Body of pancreas (tissue), 4 donors: Measurements from ENCODE around the gene TUBGCP6.

Experiments used
- POLR2A ChIP-seq, 3 donors: fragments of 450-650 bp; IDR thresholded peaks; one replicate each; pipeline ENCODE4 v1.6.1; 2016; ENCODE audit warnings: antibody characterized with exemption in 3 of 3, mild to moderate bottlenecking in 2 of 3
- TF ChIP-seq, protein P1 (sequence below), 7 experiments: fragments of 450-650 bp in 4 of 7; fragments of 200-600 bp in 3 of 7; sonication (generic) in 3 of 7; IDR thresholded peaks; one replicate each; pipeline ENCODE4 v1.5.1; 2016 to 2019; ENCODE audit warnings: antibody characterized with exemption in 7 of 7

DNA sequence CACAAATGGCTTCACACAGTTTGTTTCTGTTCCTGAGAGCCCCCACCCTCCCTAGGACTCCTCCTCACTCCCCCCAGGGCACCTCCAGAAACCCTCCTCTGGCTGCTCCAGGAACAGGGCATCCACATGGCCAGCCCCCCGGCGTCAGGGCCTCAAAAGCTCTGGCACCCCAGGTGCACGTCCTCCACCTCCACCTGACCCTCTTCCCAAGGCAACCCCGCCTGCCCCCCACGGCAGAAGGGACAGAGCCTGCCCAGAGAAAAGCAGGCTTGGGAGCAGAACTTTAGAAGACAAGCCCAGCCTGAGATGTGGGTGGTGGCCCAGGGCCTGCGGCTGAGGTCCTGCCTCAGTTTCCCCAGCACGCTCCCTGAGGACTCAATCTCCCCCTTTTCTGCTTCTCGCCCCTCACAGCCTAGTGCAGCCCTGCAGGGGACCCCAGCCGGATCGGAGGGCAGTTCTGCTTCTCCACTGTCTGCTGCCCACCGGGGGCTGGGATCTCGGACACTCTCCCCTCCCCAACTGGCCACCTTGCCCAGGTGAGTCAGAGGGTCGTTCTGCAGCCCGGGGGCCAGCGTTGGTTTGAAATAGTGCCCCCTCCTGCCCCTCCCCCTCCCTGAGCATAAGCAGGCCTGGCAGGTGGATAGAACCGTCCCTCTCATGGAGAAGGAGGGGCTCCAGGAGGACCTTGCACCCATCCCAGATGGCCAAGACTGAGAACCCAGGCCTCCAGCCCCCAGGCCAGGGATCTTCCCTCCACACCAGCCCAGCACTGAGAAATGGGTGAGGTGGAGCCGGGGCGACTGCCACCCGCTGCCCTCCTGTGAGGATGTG lies 61.5 kb downstream of the TUBGCP6 start:
- no peak for TF ChIP-seq POLR2A (IDR thresholded peaks at IDR 0.05)
- TF ChIP-seq, protein P1, sequence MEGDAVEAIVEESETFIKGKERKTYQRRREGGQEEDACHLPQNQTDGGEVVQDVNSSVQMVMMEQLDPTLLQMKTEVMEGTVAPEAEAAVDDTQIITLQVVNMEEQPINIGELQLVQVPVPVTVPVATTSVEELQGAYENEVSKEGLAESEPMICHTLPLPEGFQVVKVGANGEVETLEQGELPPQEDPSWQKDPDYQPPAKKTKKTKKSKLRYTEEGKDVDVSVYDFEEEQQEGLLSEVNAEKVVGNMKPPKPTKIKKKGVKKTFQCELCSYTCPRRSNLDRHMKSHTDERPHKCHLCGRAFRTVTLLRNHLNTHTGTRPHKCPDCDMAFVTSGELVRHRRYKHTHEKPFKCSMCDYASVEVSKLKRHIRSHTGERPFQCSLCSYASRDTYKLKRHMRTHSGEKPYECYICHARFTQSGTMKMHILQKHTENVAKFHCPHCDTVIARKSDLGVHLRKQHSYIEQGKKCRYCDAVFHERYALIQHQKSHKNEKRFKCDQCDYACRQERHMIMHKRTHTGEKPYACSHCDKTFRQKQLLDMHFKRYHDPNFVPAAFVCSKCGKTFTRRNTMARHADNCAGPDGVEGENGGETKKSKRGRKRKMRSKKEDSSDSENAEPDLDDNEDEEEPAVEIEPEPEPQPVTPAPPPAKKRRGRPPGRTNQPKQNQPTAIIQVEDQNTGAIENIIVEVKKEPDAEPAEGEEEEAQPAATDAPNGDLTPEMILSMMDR (IDR thresholded peaks at IDR 0.05) = no peak
